H9 (cell line): Measurements from ENCODE around the gene ARHGEF17. TPM values are rescaled to one million over a fixed set of nuclear protein-coding genes. Genes with fewer than 3 reads are reported as not detected.

Experiments
- DNase-seq: peaks from one replicate; pipeline ENCODE4 v3.0.0-alpha.2; 2017
- H2AFZ ChIP-seq: one replicate; pipeline ENCODE4 v1.6.1; 2013; ENCODE audit warnings: mild to moderate bottlenecking, low read length, control low read depth, moderate library complexity
- H2AK5ac ChIP-seq: 2 replicates; pipeline ENCODE4 v1.6.1; 2013; ENCODE audit warnings: low read length, control low read depth, mixed read lengths; ENCODE audit not compliant: insufficient read length
- H2BK120ac ChIP-seq: one replicate; pipeline ENCODE4 v1.6.1; 2013; ENCODE audit warnings: low read depth, mild to moderate bottlenecking, low read length, control low read depth, inconsistent platforms; ENCODE audit not compliant: poor library complexity, severe bottlenecking
- H2BK12ac ChIP-seq: 2 replicates; pipeline ENCODE4 v1.6.1; 2013; ENCODE audit warnings: low read length, control low read depth, mixed read lengths, low read depth; ENCODE audit not compliant: insufficient read length
- H2BK15ac ChIP-seq: 2 replicates; pipeline ENCODE4 v1.6.1; 2013; ENCODE audit warnings: low read depth, low read length, control low read depth
- H2BK20ac ChIP-seq: one replicate; pipeline ENCODE4 v1.6.1; 2013; ENCODE audit warnings: low read depth, mild to moderate bottlenecking, low read length, control low read depth, inconsistent platforms; ENCODE audit not compliant: poor library complexity, severe bottlenecking
- H2BK5ac ChIP-seq: 2 replicates; pipeline ENCODE4 v1.6.1; 2013; ENCODE audit warnings: low read length, control low read depth, mixed read lengths; ENCODE audit not compliant: insufficient read length
- H3K14ac ChIP-seq: 2 replicates; pipeline ENCODE4 v1.6.1; 2013; ENCODE audit warnings: low read length, control low read depth; ENCODE audit not compliant: insufficient read depth
- H3K18ac ChIP-seq: 2 replicates; pipeline ENCODE4 v1.6.1; 2013; ENCODE audit warnings: low read depth, mild to moderate bottlenecking, mixed read lengths, low read length, control low read depth; ENCODE audit not compliant: insufficient read length
- H3K23ac ChIP-seq: 2 replicates; pipeline ENCODE4 v1.6.1; 2013; ENCODE audit warnings: low read length, control low read depth, mixed read lengths, low read depth; ENCODE audit not compliant: insufficient read length
- H3K23me2 ChIP-seq: 2 replicates; pipeline ENCODE4 v1.6.1; 2013; ENCODE audit warnings: low read depth, mild to moderate bottlenecking, mixed read lengths, low read length, control low read depth; ENCODE audit not compliant: insufficient read length, poor library complexity, severe bottlenecking
- H3K27ac ChIP-seq: 2 replicates; pipeline ENCODE4 v1.5.1; 2013; ENCODE audit warnings: low read length, control low read depth, mixed read lengths, low read depth; ENCODE audit not compliant: insufficient read length
- H3K27me3 ChIP-seq: 2 replicates; pipeline ENCODE4 v1.6.1; 2013; ENCODE audit warnings: low read length, control low read depth, inconsistent platforms; ENCODE audit not compliant: insufficient read depth
- H3K4ac ChIP-seq: 2 replicates; pipeline ENCODE4 v1.6.1; 2013; ENCODE audit warnings: low read depth, mild to moderate bottlenecking, control low read depth, inconsistent platforms, low read length, moderate library complexity
- H3K4me1 ChIP-seq: 2 replicates; pipeline ENCODE4 v1.6.1; 2013; ENCODE audit warnings: low read length, control low read depth, inconsistent platforms; ENCODE audit not compliant: insufficient read depth
- H3K4me2 ChIP-seq: 2 replicates; pipeline ENCODE4 v1.6.1; 2013; ENCODE audit warnings: low read length, control low read depth, mixed read lengths; ENCODE audit not compliant: insufficient read length, insufficient read depth
- H3K56ac ChIP-seq: 2 replicates; pipeline ENCODE4 v1.6.1; 2013; ENCODE audit warnings: low read depth, mild to moderate bottlenecking, mixed read lengths, low read length, control low read depth; ENCODE audit not compliant: insufficient read length
- H3K79me1 ChIP-seq: 2 replicates; pipeline ENCODE4 v1.6.1; 2013; ENCODE audit warnings: low read depth, mild to moderate bottlenecking, moderate library complexity, low read length, control low read depth, inconsistent platforms; ENCODE audit not compliant: insufficient read depth, poor library complexity, severe bottlenecking
- H3K79me2 ChIP-seq: 2 replicates; pipeline ENCODE4 v1.6.1; 2013; ENCODE audit warnings: low read length, control low read depth, inconsistent platforms; ENCODE audit not compliant: insufficient read depth
- H3K9ac ChIP-seq: 2 replicates; pipeline ENCODE4 v1.6.1; 2013; ENCODE audit warnings: low read length, control low read depth, mixed read lengths; ENCODE audit not compliant: insufficient read length; ENCODE audit errors: extremely low read depth
- H3K9me3 ChIP-seq: one replicate; pipeline ENCODE4 v1.6.1; 2013; ENCODE audit warnings: low read depth, low read length, inconsistent platforms; ENCODE audit not compliant: control insufficient read depth
- H3T11ph ChIP-seq: one replicate; pipeline ENCODE4 v1.6.1; 2013; ENCODE audit warnings: mild to moderate bottlenecking, low read length, control low read depth, inconsistent platforms
- H4K20me1 ChIP-seq: one replicate; pipeline ENCODE4 v1.6.1; 2013; ENCODE audit not compliant: control insufficient read depth, insufficient read length, insufficient read depth
- H4K5ac ChIP-seq: 2 replicates; pipeline ENCODE4 v1.6.1; 2013; ENCODE audit warnings: low read depth, mild to moderate bottlenecking, mixed read lengths, low read length, control low read depth; ENCODE audit not compliant: insufficient read length
- H4K8ac ChIP-seq: replicated peaks from 2 replicates; pipeline ENCODE4 v1.6.1; 2013; ENCODE audit warnings: low read length, control low read depth, mixed read lengths, low read depth; ENCODE audit not compliant: insufficient read length
- H4K91ac ChIP-seq: 2 replicates; pipeline ENCODE4 v1.6.1; 2013; ENCODE audit warnings: low read depth, mild to moderate bottlenecking, moderate library complexity, mixed read lengths, low read length, control low read depth; ENCODE audit not compliant: insufficient read length
- H3K27ac Mint-ChIP-seq, 3 experiments: 2 replicates in 2 of 3; 3 replicates in 1 of 3; pipeline ENCODE4 v1.8.0; 2020 to 2021; ENCODE audit warnings: mixed read lengths in 3 of 3, mild to moderate bottlenecking in 1 of 3, moderate library complexity in 1 of 3
- H3K27me3 Mint-ChIP-seq: 2 replicates; pipeline ENCODE4 v1.8.0; 2021; ENCODE audit warnings: low read depth, mild to moderate bottlenecking, moderate library complexity, mixed read lengths
- H3K36me3 Mint-ChIP-seq, 3 experiments: 2 replicates in 2 of 3; 3 replicates in 1 of 3; pipeline ENCODE4 v1.8.0; 2020 to 2021; ENCODE audit warnings: low read depth in 3 of 3, mixed read lengths in 3 of 3; ENCODE audit not compliant: insufficient read depth in 1 of 3
- H3K4me1 Mint-ChIP-seq, 2 experiments: 2 replicates each; pipeline ENCODE4 v1.8.0; 2020; ENCODE audit warnings: mixed read lengths in 2 of 2
- H3K4me3 Mint-ChIP-seq, 2 experiments: 2 replicates in 1 of 2; 3 replicates in 1 of 2; pipeline ENCODE4 v1.8.0; 2020 to 2021; ENCODE audit warnings: mild to moderate bottlenecking in 2 of 2, mixed read lengths in 2 of 2, moderate library complexity in 1 of 2
- H3K9me3 Mint-ChIP-seq, 2 experiments: 2 replicates in 1 of 2; 3 replicates in 1 of 2; pipeline ENCODE4 v1.8.0; 2020; ENCODE audit warnings: mild to moderate bottlenecking in 2 of 2, mixed read lengths in 2 of 2, moderate library complexity in 1 of 2
- WGBS: extraction: QIAGEN DNeasy Blood & Tissue Kit; methylation state at CpG from one replicate; pipeline ENCODE4 v1.1.7; 2013; ENCODE audit warnings: missing lambda C conversion rate, low lambda C conversion rate, mixed read lengths; ENCODE audit not compliant: insufficient read length; ENCODE audit errors: extremely low coverage; 5-methylcytosine and 5-hydroxymethylcytosine counted together
- total RNA-seq: library from RNA; stranded (reverse); gene quantifications from 2 replicates; pipeline ENCODE4 v1.2.1, GENCODE V29; 2021
- TF ChIP-seq, protein P1 (sequence below): fragments of 200-600 bp; sonication (generic); conservative IDR thresholded peaks from 3 replicates; pipeline ENCODE4 v1.8.0; 2021; ENCODE audit warnings: antibody characterized with exemption, mild to moderate bottlenecking

Gene ARHGEF17
- total RNA-seq, 1 experiment from 2014 or later = 7.4 TPM

GRCh38 chr11:73281796-73282660 lies 26.0 kb upstream of the ARHGEF17 start:
- no peak overlapping the region for H3K27ac ChIP-seq
- no peak overlapping the region for H3K23ac ChIP-seq
- H3K4me2 ChIP-seq = no peak overlapping the region
- no peak overlapping the region for H2BK5ac ChIP-seq
- H3K27me3 Mint-ChIP-seq = peaks cover 11% of the 10 kb centered on the region
- H3K9ac ChIP-seq = no peak overlapping the region
- H4K8ac ChIP-seq = no peak overlapping the region
- no peak for DNase-seq
- H3K14ac ChIP-seq = no peak overlapping the region
- no peak overlapping the region for H4K91ac ChIP-seq
- H3K79me1 ChIP-seq = no peaks in the 10 kb centered on the region
- H3K56ac ChIP-seq = no peak overlapping the region
- WGBS = no CpG with 5 or more reads among the region's 3 CpGs
- TF ChIP-seq, protein P1, sequence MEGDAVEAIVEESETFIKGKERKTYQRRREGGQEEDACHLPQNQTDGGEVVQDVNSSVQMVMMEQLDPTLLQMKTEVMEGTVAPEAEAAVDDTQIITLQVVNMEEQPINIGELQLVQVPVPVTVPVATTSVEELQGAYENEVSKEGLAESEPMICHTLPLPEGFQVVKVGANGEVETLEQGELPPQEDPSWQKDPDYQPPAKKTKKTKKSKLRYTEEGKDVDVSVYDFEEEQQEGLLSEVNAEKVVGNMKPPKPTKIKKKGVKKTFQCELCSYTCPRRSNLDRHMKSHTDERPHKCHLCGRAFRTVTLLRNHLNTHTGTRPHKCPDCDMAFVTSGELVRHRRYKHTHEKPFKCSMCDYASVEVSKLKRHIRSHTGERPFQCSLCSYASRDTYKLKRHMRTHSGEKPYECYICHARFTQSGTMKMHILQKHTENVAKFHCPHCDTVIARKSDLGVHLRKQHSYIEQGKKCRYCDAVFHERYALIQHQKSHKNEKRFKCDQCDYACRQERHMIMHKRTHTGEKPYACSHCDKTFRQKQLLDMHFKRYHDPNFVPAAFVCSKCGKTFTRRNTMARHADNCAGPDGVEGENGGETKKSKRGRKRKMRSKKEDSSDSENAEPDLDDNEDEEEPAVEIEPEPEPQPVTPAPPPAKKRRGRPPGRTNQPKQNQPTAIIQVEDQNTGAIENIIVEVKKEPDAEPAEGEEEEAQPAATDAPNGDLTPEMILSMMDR = no peak
- no peak overlapping the region for H2AFZ ChIP-seq
- H2BK15ac ChIP-seq = no peak overlapping the region
- H3K4me1 Mint-ChIP-seq = peaks cover 8 to 14% of the 10 kb centered on the region in 2 experiments
- no peak overlapping the region for H3T11ph ChIP-seq
- H3K18ac ChIP-seq = no peak overlapping the region
- H3K27me3 ChIP-seq = no peaks in the 10 kb centered on the region
- no peaks in the 10 kb centered on the region for H3K23me2 ChIP-seq
- no peak overlapping the region for H4K5ac ChIP-seq
- H3K4me3 Mint-ChIP-seq = no peak overlapping the region
- H3K36me3 Mint-ChIP-seq = no peaks in the 10 kb centered on the region
- no peaks in the 10 kb centered on the region for H3K79me2 ChIP-seq
- H3K9me3 ChIP-seq = no peaks in the 10 kb centered on the region
- no peak overlapping the region for H2BK120ac ChIP-seq
- H2BK20ac ChIP-seq = no peak overlapping the region
- no peak overlapping the region for H2AK5ac ChIP-seq
- H2BK12ac ChIP-seq = no peak overlapping the region
- H4K20me1 ChIP-seq = no peaks in the 10 kb centered on the region
- peak overlapping the region in 1 of 3 experiments; percentile 57; a peak in 1 of 7 replicates for H3K27ac Mint-ChIP-seq
- no peaks in the 10 kb centered on the region for H3K4me1 ChIP-seq
- H3K9me3 Mint-ChIP-seq = no peaks in the 10 kb centered on the region
- H3K4ac ChIP-seq = no peak overlapping the region
